ENCODE results near the gene LKAAEAR1. TPM values are rescaled to one million over a fixed set of nuclear protein-coding genes. Genes with fewer than 3 reads are reported as not detected.

Gene LKAAEAR1
- total and polyA plus RNA-seq, 2 of the 13 experiments (the other 11 are each of a cell fraction or from before 2014, with no cell fraction given), result not detected

DNA sequence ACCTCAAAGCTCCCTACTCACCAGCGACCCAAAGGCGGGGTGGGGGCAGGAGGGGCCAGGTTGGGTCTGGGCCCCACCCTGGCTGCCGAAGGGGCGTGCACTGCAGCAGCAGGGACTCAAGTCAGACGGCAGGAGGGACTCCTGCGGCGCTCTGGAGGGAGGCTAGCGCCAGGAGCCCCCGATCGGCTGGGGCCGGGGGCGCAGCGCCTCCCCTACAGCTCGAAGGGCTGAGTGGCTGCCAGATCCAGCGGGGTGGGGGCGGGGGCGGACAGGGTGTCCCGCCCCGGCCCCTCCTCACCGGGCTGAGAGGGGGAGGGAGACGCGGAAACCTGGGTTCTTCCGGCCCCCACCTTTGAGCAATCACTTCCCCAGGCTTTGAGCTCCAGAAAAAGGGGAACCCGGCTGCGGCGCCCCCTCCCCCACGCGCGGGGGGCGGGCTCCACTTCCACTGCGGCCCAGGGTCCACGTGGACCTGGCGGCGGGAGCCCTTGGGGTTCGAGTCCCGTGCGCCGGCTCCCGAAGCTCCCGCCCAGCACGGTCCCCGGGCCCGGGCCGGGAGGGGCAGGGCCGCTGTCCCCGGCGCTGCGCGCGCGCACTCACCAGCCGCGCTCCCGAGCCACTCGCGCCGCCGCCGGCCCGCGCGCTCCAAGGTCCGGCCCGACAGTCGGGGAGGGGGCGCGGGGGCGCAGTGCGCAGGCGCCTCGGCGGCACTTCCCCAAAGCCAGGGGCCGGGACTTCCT, 4.8 kb downstream of the LKAAEAR1 start, which contains the start of gene RGS19 (continued):
- TF ChIP-seq, protein P1, sequence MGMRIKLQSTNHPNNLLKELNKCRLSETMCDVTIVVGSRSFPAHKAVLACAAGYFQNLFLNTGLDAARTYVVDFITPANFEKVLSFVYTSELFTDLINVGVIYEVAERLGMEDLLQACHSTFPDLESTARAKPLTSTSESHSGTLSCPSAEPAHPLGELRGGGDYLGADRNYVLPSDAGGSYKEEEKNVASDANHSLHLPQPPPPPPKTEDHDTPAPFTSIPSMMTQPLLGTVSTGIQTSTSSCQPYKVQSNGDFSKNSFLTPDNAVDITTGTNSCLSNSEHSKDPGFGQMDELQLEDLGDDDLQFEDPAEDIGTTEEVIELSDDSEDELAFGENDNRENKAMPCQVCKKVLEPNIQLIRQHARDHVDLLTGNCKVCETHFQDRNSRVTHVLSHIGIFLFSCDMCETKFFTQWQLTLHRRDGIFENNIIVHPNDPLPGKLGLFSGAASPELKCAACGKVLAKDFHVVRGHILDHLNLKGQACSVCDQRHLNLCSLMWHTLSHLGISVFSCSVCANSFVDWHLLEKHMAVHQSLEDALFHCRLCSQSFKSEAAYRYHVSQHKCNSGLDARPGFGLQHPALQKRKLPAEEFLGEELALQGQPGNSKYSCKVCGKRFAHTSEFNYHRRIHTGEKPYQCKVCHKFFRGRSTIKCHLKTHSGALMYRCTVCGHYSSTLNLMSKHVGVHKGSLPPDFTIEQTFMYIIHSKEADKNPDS (CRISPR knock-in tag; IDR thresholded peaks at IDR 0.05), result no peak
- TF ChIP-seq ZNF484 (CRISPR knock-in tag; IDR thresholded peaks at IDR 0.05; ENCODE audit: borderline replicate concordance, low read depth) (no peak), ZNF431 (CRISPR knock-in tag; IDR thresholded peaks at IDR 0.05; ENCODE audit: borderline replicate concordance, low read depth) (peak; percentile 56; the same call in 1 of the 2 replicates), ARNT2 (CRISPR knock-in tag; IDR thresholded peaks at IDR 0.05; ENCODE audit: low read depth) (0 out of 2 replicates have a peak, but pooled peaks have one; percentile 12), ZSCAN25 (CRISPR knock-in tag; IDR thresholded peaks at IDR 0.05) (no peak), CCAR2 (optimal IDR thresholded peaks at IDR 0.05; ENCODE audit: low read depth, low read length) (no peak), SIN3A (IDR thresholded peaks at IDR 0.05; ENCODE audit: borderline replicate concordance, low read depth, low read length) (peak; percentile 59; the same call in 1 of the 2 replicates), ZSCAN20 (CRISPR knock-in tag; IDR thresholded peaks at IDR 0.05; ENCODE audit: borderline replicate concordance) (peak; percentile 59), ZBTB38 (CRISPR knock-in tag; IDR thresholded peaks at IDR 0.05) (no peak; the same call in 1 of the 2 replicates), NPAS2 (CRISPR knock-in tag; IDR thresholded peaks at IDR 0.05; ENCODE audit: borderline replicate concordance) (no peak), PHB2 (IDR thresholded peaks at IDR 0.05; ENCODE audit: partially characterized antibody) (no peak), FOXA3 (CRISPR knock-in tag; IDR thresholded peaks at IDR 0.05) (no peak), CAMTA2 (CRISPR knock-in tag; IDR thresholded peaks at IDR 0.05; ENCODE audit: borderline replicate concordance) (peak; percentile 80; the same call in 1 of the 2 replicates), RFX1 (IDR thresholded peaks at IDR 0.05) (no peak), SAP130 (CRISPR knock-in tag; IDR thresholded peaks at IDR 0.05; ENCODE audit: low read depth) (peak; percentile 47), ZNF788 (CRISPR knock-in tag; IDR thresholded peaks at IDR 0.05; ENCODE audit: borderline replicate concordance) (no peak), PLRG1 (conservative IDR thresholded peaks at IDR 0.05) (no peak), ZNF660 (CRISPR knock-in tag; IDR thresholded peaks at IDR 0.05; ENCODE audit: borderline replicate concordance, low read depth) (no peak), ZNF816 (CRISPR knock-in tag; IDR thresholded peaks at IDR 0.05; ENCODE audit: borderline replicate concordance) (no peak)
- TF ChIP-seq, protein P2, sequence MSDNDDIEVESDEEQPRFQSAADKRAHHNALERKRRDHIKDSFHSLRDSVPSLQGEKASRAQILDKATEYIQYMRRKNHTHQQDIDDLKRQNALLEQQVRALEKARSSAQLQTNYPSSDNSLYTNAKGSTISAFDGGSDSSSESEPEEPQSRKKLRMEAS (IDR thresholded peaks at IDR 0.05), result peak; percentile 32; the same call in 1 of the 2 replicates
- TF ChIP-seq, protein P3, sequence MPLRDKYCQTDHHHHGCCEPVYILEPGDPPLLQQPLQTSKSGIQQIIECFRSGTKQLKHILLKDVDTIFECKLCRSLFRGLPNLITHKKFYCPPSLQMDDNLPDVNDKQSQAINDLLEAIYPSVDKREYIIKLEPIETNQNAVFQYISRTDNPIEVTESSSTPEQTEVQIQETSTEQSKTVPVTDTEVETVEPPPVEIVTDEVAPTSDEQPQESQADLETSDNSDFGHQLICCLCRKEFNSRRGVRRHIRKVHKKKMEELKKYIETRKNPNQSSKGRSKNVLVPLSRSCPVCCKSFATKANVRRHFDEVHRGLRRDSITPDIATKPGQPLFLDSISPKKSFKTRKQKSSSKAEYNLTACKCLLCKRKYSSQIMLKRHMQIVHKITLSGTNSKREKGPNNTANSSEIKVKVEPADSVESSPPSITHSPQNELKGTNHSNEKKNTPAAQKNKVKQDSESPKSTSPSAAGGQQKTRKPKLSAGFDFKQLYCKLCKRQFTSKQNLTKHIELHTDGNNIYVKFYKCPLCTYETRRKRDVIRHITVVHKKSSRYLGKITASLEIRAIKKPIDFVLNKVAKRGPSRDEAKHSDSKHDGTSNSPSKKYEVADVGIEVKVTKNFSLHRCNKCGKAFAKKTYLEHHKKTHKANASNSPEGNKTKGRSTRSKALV (CRISPR knock-in tag; IDR thresholded peaks at IDR 0.05), result no peak
- TF ChIP-seq, protein P4, sequence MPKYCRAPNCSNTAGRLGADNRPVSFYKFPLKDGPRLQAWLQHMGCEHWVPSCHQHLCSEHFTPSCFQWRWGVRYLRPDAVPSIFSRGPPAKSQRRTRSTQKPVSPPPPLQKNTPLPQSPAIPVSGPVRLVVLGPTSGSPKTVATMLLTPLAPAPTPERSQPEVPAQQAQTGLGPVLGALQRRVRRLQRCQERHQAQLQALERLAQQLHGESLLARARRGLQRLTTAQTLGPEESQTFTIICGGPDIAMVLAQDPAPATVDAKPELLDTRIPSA (CRISPR knock-in tag; IDR thresholded peaks at IDR 0.05; ENCODE audit: borderline replicate concordance), result peak; percentile 80; the same call in 1 of the 2 replicates
- TF ChIP-seq, protein P5, sequence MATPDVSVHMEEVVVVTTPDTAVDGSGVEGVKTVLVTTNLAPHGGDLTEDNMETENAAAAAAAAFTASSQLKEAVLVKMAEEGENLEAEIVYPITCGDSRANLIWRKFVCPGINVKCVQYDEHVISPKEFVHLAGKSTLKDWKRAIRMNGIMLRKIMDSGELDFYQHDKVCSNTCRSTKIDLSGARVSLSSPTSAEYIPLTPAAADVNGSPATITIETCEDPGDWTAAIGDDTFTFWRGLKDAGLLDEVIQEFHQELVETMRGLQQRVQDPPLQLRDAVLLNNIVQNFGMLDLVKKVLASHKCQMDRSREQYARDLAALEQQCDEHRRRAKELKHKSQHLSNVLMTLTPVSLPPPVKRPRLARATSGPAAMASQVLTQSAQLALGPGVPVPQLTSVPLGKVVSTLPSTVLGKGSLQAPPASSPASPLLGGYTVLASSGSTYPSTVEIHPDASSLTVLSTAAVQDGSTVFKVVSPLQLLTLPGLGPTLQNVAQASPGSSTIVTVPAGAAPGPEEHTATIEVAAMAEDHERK (CRISPR knock-in tag; IDR thresholded peaks at IDR 0.05; ENCODE audit: low read depth), result no peak

All from HepG2 (cell line).